ENCODE results near the gene SLC26A5. TPM values are rescaled to one million over a fixed set of nuclear protein-coding genes. Genes with fewer than 3 reads are reported as not detected.

The SLC26A5 gene
- total and polyA plus RNA-seq, 2 of the 8 experiments (the other 6 are each of a cell fraction or from before 2014, with no cell fraction given), result 0.09 to 0.24 TPM

- TF ChIP-seq CHD7 (IDR thresholded peaks at IDR 0.05; ENCODE audit: insufficient replicate concordance, low read length) (no peak), TAF1 (IDR thresholded peaks at IDR 0.05; ENCODE audit: low read depth, low read length) (peak; percentile 91), ASH2L (IDR thresholded peaks at IDR 0.05; ENCODE audit: low read length) (peak; percentile 77), SUZ12 (IDR thresholded peaks at IDR 0.05; ENCODE audit: low read length) (no peak), BCL11A (IDR thresholded peaks at IDR 0.05; ENCODE audit: low read depth in 2 of 2, low read length in 2 of 2) (no peak), JUND (IDR thresholded peaks at IDR 0.05; ENCODE audit: low read length) (no peak), SIRT6 (IDR thresholded peaks at IDR 0.05; ENCODE audit: low read length) (no peak), ZNF274 (IDR thresholded peaks at IDR 0.05; ENCODE audit: borderline replicate concordance, extremely low read depth, low read length) (no peak), POU5F1 (IDR thresholded peaks at IDR 0.05; ENCODE audit: low read depth, low read length) (no peak), SIX5 (IDR thresholded peaks at IDR 0.05; ENCODE audit: low read depth, low read length) (no peak), CEBPB (IDR thresholded peaks at IDR 0.05; ENCODE audit: low read depth, low read length) (no peak), CBX8 (IDR thresholded peaks at IDR 0.05; ENCODE audit: borderline replicate concordance, low read depth, low read length) (no peak)
These were observed 98.3 kb downstream of the SLC26A5 start, which contains the start of gene PSMC2 (continued) for GRCh38 chr7:103347507-103348267.
